Testis (tissue), 2 donors: ENCODE data around the gene CFAP90.

Experiments
- CTCF ChIP-seq, 3 experiments: fragments of 450-650 bp in 2 of 3; fragments of 200-600 bp in 1 of 3; sonication (generic) in 1 of 3; IDR thresholded peaks; one replicate each; pipeline ENCODE4 v1.5.1; 2016 to 2019; ENCODE audit warnings: antibody characterized with exemption in 3 of 3, mild to moderate bottlenecking in 2 of 3, moderate library complexity in 1 of 3
- POLR2A ChIP-seq: fragments of 450-650 bp; IDR thresholded peaks from one replicate; pipeline ENCODE4 v1.6.1; 2017; ENCODE audit warnings: antibody characterized with exemption, mild to moderate bottlenecking, moderate library complexity

GRCh38 chr5:7794823-7795222 is 56.1 kb downstream of the CFAP90 start:
- no peak for TF ChIP-seq POLR2A
- no peak for TF ChIP-seq CTCF (IDR thresholded peaks at IDR 0.05)
